Measurements from ENCODE around the gene TRHDE.

TRHDE gene

GRCh38 chr12:72521326-72521725 lies 249.2 kb downstream of the TRHDE start:
- Histone ChIP-seq H3K27me3 (ENCODE audit: insufficient read depth, insufficient read length) (no peaks in the 10 kb centered on the region), H3K36me3 (ENCODE audit: insufficient read depth, insufficient read length, low read length) (no peaks in the 10 kb centered on the region), H3K4me1 (ENCODE audit: insufficient read depth, insufficient read length) (no peaks in the 10 kb centered on the region), H3K9me3 (ENCODE audit: insufficient read depth, low read length) (peaks cover 16% of the 10 kb centered on the region; the same call in 1 of the 2 replicates), H3K9ac (ENCODE audit: insufficient read length, low read depth) (no peak overlapping the region), H3K4me3 (ENCODE audit: insufficient read length, low read depth) (no peak overlapping the region)
- no peak for TF ChIP-seq ZNF274 (IDR thresholded peaks at IDR 0.05; ENCODE audit: low read depth, low read length)
- no peak for TF ChIP-seq SUZ12 (IDR thresholded peaks at IDR 0.05; ENCODE audit: extremely low read depth, insufficient read depth, insufficient read length)
- no peak for TF ChIP-seq YY1 (IDR thresholded peaks at IDR 0.05; ENCODE audit: insufficient read depth, insufficient read length)
- no peak for DNase-seq (ENCODE audit: low read depth, low spot score)

DNA sequence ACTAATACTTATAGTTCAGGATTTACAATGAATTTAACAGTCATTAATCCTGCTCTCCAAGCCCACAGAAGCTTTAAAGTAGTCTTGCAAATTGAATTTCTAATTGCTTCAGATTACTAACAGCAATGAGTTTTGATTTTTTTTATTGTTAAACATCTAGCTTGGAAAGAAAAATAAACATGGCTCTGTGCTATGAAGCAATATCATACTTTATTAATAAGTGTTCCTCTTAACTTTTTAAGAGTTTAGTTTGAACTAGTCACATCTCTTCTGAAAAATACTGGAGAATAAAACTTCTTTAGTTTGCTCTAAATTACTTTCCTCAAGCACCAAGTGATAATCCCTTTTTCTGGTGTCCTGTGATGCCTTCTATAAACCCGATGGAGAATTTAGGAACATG lies 250.2 kb downstream of the TRHDE start:
- DNase-seq (ENCODE audit: low read depth, low spot score) = no peak
- Histone ChIP-seq H3K4me1 (ENCODE audit: insufficient read depth, insufficient read length) (no peaks in the 10 kb centered on the region), H3K9ac (ENCODE audit: insufficient read length, low read depth) (no peak overlapping the region), H3K4me3 (ENCODE audit: insufficient read length, low read depth) (no peak overlapping the region), H3K9me3 (ENCODE audit: insufficient read depth, low read length) (peaks cover 16% of the 10 kb centered on the region; the same call in 1 of the 2 replicates), H3K27me3 (ENCODE audit: insufficient read depth, insufficient read length) (no peaks in the 10 kb centered on the region), H3K36me3 (ENCODE audit: insufficient read depth, insufficient read length, low read length) (no peaks in the 10 kb centered on the region)
- no peak for TF ChIP-seq ZNF274 (IDR thresholded peaks at IDR 0.05; ENCODE audit: low read depth, low read length)
- no peak for TF ChIP-seq YY1 (IDR thresholded peaks at IDR 0.05; ENCODE audit: insufficient read depth, insufficient read length)
- TF ChIP-seq SUZ12 (IDR thresholded peaks at IDR 0.05; ENCODE audit: extremely low read depth, insufficient read depth, insufficient read length) = no peak

DNA sequence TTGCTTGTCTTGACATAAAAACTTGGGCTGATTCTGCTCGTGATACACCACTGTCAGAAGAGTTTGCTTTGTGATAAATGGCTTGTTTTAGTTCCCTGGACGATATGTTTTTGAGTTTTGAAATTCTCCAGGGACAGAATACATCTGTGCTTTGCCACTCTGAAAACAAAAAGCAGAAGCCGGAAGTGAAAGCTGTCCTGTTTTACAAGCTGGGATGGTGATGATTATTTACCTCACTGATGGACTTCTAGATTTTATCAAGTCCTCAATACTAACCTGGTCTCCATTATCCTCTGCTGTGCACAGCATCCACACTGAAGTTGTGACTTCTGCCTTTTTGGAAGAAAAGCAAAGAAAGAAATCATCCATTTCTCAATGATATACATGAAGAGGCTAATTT lies 251.6 kb downstream of the TRHDE start:
- Histone ChIP-seq H3K4me3 (ENCODE audit: insufficient read length, low read depth) (no peak overlapping the region), H3K9ac (ENCODE audit: insufficient read length, low read depth) (no peak overlapping the region), H3K36me3 (ENCODE audit: insufficient read depth, insufficient read length, low read length) (no peaks in the 10 kb centered on the region), H3K4me1 (ENCODE audit: insufficient read depth, insufficient read length) (no peaks in the 10 kb centered on the region), H3K9me3 (ENCODE audit: insufficient read depth, low read length) (peaks cover 16% of the 10 kb centered on the region; the same call in 1 of the 2 replicates), H3K27me3 (ENCODE audit: insufficient read depth, insufficient read length) (no peaks in the 10 kb centered on the region)
- no peak for DNase-seq (ENCODE audit: low read depth, low spot score)
- TF ChIP-seq SUZ12 (IDR thresholded peaks at IDR 0.05; ENCODE audit: extremely low read depth, insufficient read depth, insufficient read length) = no peak
- TF ChIP-seq YY1 (IDR thresholded peaks at IDR 0.05; ENCODE audit: insufficient read depth, insufficient read length) = no peak
- TF ChIP-seq ZNF274 (IDR thresholded peaks at IDR 0.05; ENCODE audit: low read depth, low read length) = no peak

DNA sequence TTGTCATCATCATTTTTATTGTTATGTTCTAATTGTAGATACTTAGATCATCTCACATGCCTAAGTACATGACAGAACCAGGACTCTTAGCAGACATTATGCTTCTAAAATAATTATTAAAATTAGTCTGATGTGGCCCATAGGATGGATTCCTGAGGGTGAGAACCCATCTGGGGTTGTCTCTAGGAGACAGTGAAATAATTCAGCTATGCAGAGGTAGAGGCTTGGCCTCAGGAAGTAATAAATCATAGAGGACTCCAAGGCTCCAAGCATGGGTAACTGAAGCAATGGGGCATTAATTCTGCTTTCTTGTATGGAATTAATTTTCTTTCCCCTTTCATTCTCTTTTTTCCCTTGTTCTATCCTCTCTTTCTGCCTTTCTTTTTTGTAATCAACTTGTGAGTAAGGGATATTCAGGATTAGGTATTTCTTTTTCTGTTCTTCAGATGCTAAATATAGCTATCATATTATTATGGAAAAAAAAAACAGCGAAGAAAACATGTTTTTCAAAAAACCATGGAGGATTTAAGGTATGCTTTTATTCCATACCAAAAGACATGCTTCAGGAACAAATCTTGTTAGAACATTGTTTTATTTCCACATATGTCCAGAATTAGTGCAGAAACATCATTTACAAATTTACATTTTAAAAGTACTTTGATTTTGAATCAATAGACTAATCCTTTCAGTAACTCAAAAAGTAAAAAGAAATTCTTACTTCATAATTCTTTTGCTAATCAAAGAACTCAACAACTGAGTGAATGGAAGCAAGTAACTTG lies 263.2 kb downstream of the TRHDE start:
- DNase-seq (ENCODE audit: low read depth, low spot score) = no peak

DNA sequence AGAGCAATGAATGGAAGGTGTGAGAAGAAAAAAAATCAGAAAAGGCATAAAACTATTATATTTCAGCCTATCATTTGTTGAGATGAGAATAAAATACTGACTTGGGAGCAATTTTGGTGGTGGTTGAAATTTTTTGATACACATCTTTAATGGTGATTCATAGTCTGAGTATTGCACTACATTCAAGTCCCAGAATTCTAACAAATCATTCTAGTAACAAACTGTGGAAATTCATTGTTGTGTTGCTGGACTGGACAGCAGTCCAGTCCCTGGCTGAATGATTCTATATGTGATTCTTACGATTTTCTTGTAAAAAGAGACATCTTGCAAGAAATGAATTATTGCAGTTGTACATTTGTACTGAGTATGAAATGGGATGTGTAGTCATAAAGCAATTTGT lies 268.6 kb downstream of the TRHDE start:
- Histone ChIP-seq H3K4me3 (ENCODE audit: insufficient read length, low read depth) (no peak overlapping the region), H3K27me3 (ENCODE audit: insufficient read depth, insufficient read length) (no peaks in the 10 kb centered on the region), H3K9me3 (ENCODE audit: insufficient read depth, low read length) (no peaks in the 10 kb centered on the region), H3K9ac (ENCODE audit: insufficient read length, low read depth) (no peak overlapping the region), H3K36me3 (ENCODE audit: insufficient read depth, insufficient read length, low read length) (no peaks in the 10 kb centered on the region), H3K4me1 (ENCODE audit: insufficient read depth, insufficient read length) (no peaks in the 10 kb centered on the region)
- no peak for DNase-seq (ENCODE audit: low read depth, low spot score)
- TF ChIP-seq SUZ12 (IDR thresholded peaks at IDR 0.05; ENCODE audit: extremely low read depth, insufficient read depth, insufficient read length) = no peak

More for the DNA sequence above, 263.2 kb downstream of the TRHDE start:
- H3K4me1 ChIP-seq (ENCODE audit: insufficient read depth, insufficient read length) = no peaks in the 10 kb centered on the region
- H3K36me3 ChIP-seq (ENCODE audit: insufficient read depth, insufficient read length, low read length) = no peaks in the 10 kb centered on the region
- H3K4me3 ChIP-seq (ENCODE audit: insufficient read length, low read depth) = no peak overlapping the region
- TF ChIP-seq ZNF274 (IDR thresholded peaks at IDR 0.05; ENCODE audit: low read depth, low read length) = no peak
- no peak for TF ChIP-seq YY1 (IDR thresholded peaks at IDR 0.05; ENCODE audit: insufficient read depth, insufficient read length)
- no peak for TF ChIP-seq SUZ12 (IDR thresholded peaks at IDR 0.05; ENCODE audit: extremely low read depth, insufficient read depth, insufficient read length)
- no peaks in the 10 kb centered on the region for H3K9me3 ChIP-seq (ENCODE audit: insufficient read depth, low read length)
- no peaks in the 10 kb centered on the region for H3K27me3 ChIP-seq (ENCODE audit: insufficient read depth, insufficient read length)
- H3K9ac ChIP-seq (ENCODE audit: insufficient read length, low read depth) = no peak overlapping the region

DNA sequence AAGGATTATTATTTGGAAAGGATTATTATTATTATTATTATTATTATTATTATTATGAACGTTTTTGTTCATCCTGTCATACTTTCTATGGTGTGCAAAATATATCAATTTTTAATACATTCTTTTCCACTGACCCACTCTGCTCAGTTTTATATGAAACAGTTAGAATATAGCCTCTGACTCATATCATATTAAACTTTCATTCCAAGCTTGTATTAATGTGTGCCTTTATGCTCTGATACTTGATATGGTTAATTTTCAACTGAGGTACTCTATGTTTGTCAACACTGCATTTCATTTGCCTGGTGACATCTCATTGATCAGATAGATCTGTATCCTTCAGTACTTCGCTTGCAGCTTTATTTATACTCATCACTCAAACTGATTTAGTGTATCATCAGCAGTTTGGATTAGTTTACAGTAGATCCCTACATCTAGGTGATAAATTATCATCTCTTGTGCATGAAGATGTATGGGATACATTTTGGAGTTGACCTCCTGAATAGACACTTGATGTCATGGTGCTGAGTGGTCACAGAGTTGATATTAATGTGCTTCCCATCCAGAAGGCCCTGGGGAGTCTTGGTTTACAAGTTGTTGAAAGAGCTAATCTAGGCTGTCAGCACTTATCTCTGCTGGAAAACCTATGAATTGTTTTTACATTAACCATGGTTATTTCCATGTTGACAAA lies 271.8 kb downstream of the TRHDE start:
- Histone ChIP-seq H3K36me3 (ENCODE audit: insufficient read depth, insufficient read length, low read length) (no peaks in the 10 kb centered on the region), H3K9me3 (ENCODE audit: insufficient read depth, low read length) (no peaks in the 10 kb centered on the region), H3K27me3 (ENCODE audit: insufficient read depth, insufficient read length) (no peaks in the 10 kb centered on the region), H3K9ac (ENCODE audit: insufficient read length, low read depth) (no peak overlapping the region), H3K4me3 (ENCODE audit: insufficient read length, low read depth) (no peak overlapping the region), H3K4me1 (ENCODE audit: insufficient read depth, insufficient read length) (no peaks in the 10 kb centered on the region)
- no peak for DNase-seq (ENCODE audit: low read depth, low spot score)
- TF ChIP-seq SUZ12 (IDR thresholded peaks at IDR 0.05; ENCODE audit: extremely low read depth, insufficient read depth, insufficient read length) = no peak
- TF ChIP-seq YY1 (IDR thresholded peaks at IDR 0.05; ENCODE audit: insufficient read depth, insufficient read length) = no peak
- TF ChIP-seq ZNF274 (IDR thresholded peaks at IDR 0.05; ENCODE audit: low read depth, low read length) = no peak

GRCh38 chr12:72546106-72546505 lies 273.9 kb downstream of the TRHDE start:
- H3K9me3 ChIP-seq (ENCODE audit: insufficient read depth, low read length) = no peaks in the 10 kb centered on the region
- DNase-seq (ENCODE audit: low read depth, low spot score) = no peak
- no peak overlapping the region for H3K4me3 ChIP-seq (ENCODE audit: insufficient read length, low read depth)
- no peak overlapping the region for H3K9ac ChIP-seq (ENCODE audit: insufficient read length, low read depth)
- no peak for TF ChIP-seq ZNF274 (IDR thresholded peaks at IDR 0.05; ENCODE audit: low read depth, low read length)
- TF ChIP-seq SUZ12 (IDR thresholded peaks at IDR 0.05; ENCODE audit: extremely low read depth, insufficient read depth, insufficient read length) = no peak
- no peak for TF ChIP-seq YY1 (IDR thresholded peaks at IDR 0.05; ENCODE audit: insufficient read depth, insufficient read length)
- H3K36me3 ChIP-seq (ENCODE audit: insufficient read depth, insufficient read length, low read length) = no peaks in the 10 kb centered on the region
- no peaks in the 10 kb centered on the region for H3K4me1 ChIP-seq (ENCODE audit: insufficient read depth, insufficient read length)
- H3K27me3 ChIP-seq (ENCODE audit: insufficient read depth, insufficient read length) = no peaks in the 10 kb centered on the region
